GM18951 (cell line): ENCODE measurements around the gene MTHFS.

ENCODE experiments used
- POLR2A ChIP-seq: IDR thresholded peaks from 4 replicates; pipeline ENCODE4 v1.6.1; 2011; ENCODE audit warnings: mild to moderate bottlenecking; ENCODE audit not compliant: insufficient read length, insufficient read depth; ENCODE audit errors: extremely low read depth
- in situ Hi-C: fragments of 300-500 bp; cut with MboI; formaldehyde crosslinking; loops from one replicate; pipeline ENCODE4 v1.12.0; 2022; ENCODE audit warnings: low sequenced_read_pairs, mixed read lengths, inconsistent platforms; ENCODE audit not compliant: unreplicated experiment

MTHFS gene

DNA sequence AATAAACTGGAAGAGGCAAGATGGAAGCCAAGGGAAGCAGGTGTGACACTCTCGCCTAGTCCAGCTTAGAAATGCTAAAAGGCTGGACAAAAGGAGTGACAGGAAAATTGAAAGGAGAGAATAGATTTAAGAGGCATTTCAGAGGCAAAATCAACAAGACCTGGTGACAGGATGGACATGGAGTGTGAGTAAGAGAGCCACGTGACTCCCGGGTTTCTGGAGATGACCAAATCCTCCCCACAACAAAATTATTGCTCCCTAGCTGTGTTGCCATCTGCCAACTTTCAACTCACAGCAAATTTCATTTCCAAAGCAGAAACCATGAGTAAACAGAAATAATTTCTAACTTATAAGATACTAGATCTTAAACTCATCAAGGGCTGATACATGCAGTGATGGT, 52.6 kb downstream of the MTHFS start:
- in situ Hi-C loops = no loop called here
- TF ChIP-seq POLR2A = no peak

DNA sequence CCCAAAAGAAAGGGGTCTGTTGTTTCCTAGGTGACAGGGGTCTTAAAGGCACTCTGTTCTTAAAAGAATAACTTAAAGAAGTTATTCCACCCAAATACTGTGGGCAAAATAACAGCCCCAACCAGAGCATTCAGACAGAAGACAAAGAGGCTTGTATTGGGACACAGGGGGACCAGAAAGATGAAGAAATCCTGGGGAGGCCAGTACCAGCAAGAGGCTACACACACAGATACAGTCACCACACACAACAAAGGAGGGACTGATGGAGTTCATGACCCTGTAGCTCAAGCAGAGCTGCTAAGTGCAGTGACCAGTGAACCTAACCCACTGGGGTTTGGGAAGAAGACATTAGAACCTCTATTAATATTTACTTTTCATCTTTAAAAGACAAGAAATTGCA, 59.0 kb downstream of the MTHFS start:
- TF ChIP-seq POLR2A = no peak
- in situ Hi-C loops = no loop called here

DNA sequence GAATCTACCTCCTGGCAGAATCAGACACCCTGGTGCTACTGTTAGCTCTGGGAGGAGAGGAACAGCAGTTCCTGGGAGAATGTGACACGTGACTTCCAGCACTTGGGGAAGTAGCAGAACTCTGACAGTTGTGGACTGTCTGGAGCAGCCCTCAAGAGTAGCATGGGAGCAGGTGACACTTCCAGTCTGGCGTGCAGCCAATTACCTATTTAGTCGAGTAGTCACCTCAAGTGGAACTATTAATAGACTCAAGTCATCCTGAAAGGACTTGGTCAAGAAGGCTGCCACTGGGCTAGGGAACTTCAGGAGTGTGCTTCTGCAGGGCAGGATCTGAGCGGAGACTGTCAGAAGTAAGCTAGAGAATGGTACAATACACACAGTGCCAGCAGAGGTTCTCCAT, 62.3 kb downstream of the MTHFS start:
- in situ Hi-C loops = no loop called here
- no peak for TF ChIP-seq POLR2A

DNA sequence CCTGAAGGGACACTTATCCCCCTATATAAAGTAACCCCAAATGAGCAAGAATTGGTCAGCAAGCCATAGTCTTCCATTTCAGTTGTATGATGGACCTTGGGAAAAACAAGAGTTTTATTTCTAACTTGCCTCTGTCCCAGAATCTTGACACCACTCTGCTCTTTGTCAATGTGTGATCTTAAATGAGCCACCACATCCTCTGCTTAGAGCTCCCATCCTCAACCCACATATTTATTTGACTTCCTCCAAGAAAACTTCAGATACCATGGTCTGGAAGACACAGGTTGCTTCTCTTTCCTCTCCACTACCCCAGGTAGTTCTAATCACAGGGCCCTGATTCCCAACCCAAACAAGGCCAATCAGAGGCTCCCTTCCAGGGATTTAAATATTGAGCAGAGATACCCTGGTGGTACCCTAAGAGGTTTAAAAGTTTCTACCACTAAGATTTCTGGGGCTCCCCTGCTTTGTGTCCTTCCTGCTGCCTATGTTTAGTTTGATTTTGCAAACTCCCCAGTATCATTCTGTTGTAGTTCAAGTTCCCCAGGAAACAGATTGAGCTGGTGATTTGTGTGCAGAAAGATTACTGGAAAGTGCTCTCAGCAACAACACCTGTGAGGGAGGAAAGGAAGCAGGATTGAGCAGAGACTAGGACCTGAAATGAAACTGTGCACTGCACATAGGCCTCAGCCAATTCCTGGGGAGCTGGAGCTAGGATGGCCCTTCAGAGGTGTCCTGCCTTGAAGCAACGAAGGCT, 64.3 kb downstream of the MTHFS start:
- no peak for TF ChIP-seq POLR2A
- in situ Hi-C loops = no loop called here

DNA sequence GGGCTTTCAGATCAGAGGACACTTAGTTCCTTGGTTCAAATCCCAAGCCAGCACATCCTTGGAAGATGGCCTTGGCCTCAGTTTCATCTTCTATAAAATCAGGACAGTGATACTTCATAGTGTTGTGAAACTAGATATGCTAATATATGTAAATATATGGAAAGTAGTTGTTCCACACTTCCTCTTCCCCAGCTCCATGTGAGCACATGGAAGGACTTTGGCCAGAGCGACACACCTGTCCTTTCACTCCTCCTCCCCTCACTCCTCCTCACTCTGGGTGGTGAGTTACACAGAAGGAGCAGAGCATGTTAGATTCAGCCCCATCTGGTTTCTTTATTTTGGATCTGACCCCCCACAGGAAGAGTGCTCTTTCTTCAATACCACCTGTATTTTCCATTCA, 65.2 kb downstream of the MTHFS start:
- TF ChIP-seq POLR2A = no peak
- in situ Hi-C loops = no loop called here

DNA sequence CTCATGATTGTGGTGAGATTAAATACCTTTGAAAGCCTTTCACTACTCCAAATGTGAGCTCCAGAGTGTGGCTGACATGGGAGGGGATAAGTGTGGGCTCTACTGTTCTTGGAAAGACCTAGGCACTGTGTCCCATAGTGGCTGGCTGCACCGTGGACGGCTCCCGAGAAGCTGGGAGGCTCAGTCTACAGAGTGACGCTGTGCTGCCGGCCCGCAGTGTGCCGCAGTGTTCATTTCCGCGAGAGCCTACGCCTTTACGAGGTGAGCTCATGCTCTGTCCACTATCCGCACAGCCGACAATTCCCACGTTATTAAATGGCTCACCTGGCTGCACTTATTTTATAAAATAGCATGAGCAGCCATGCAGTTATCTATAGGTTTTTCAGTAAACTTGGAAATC, 66.9 kb downstream of the MTHFS start:
- in situ Hi-C loops = no loop called here
- no peak for TF ChIP-seq POLR2A

DNA sequence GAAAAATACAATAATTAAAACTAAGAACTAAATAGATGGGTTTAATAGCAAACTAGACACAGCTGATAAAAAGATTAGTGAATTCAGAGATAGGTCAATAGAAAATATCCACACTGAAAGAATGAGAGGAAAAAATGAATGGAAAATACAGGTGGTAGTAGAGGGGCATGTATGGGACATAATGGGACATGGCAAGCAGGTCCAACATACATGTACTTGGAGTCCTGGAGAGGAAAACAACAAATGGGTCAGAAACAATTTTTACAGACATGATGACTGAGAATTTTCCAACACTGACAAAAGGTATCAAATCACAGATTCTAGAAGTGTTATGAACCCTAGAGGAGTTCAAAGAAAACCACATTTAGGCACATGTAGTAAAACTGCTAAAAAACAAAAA, 68.4 kb downstream of the MTHFS start:
- no peak for TF ChIP-seq POLR2A
- in situ Hi-C loops = no loop called here

DNA sequence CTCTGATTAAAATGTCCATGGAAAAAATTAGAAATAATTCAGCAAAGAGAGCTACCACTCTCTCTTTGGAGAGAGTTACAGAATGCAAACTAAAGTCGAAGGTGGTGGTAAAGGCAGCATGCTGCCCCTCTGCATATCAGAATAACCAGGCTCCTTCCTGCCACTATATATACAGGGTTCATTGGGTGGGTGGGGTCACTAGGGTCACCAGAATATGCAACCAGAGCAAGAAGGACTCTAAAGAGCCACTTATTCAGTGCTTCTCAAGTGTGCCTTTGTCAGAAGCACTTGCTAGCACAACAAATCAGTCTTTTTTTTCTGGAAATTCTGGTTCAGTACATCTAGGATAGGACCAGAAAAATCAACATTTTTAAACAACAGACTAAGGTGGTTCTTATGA, 70.0 kb downstream of the MTHFS start:
- TF ChIP-seq POLR2A = no peak
- in situ Hi-C loops = no loop called here

DNA sequence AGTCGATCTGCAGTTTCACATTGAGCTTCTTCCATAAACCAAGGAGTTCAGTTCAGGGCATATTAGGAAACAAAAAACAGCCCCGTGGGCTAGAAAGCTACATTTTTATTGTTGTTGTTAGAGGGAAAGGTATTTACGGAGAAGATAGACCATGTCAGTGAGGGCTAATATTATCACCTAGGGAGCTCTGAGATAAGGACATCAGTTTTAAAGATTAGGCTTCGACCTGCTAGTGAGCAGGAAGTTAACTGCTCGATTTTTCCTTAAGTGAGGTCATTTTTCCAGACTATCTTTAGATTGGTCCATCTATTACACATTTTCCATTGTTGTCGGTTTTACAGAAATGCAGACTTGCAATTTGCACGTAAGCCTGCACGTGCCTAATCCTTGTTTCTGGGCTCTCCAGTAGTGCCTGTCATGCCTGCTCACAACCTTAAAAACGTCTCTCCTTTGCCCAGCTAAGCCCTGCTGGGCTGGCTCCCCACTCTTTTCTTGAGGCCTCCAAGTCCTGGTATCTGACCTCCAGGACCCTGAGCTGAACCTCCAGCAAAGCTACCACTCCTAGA, 72.6 kb downstream of the MTHFS start:
- TF ChIP-seq POLR2A = no peak
- in situ Hi-C loops = no loop called here

DNA sequence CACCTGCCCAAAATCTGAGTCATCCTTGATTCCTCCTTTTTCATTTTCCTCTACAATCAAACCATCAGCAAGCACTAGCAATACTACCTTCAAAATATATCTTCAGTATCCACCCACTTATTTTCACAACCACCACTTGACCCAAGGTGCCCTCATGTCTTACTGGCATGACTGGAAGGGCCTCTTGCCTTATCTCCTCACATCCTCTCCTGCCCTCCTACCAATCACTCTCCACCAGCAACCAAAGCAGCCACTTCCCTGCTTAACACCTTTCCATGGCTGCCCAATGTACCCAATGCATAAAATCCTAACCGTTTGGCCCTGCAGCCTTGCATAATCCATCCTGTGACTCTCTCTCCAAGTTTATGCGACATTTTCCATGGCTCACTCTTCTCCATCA, 76.0 kb downstream of the MTHFS start:
- in situ Hi-C loops = no loop called here
- TF ChIP-seq POLR2A = no peak

DNA sequence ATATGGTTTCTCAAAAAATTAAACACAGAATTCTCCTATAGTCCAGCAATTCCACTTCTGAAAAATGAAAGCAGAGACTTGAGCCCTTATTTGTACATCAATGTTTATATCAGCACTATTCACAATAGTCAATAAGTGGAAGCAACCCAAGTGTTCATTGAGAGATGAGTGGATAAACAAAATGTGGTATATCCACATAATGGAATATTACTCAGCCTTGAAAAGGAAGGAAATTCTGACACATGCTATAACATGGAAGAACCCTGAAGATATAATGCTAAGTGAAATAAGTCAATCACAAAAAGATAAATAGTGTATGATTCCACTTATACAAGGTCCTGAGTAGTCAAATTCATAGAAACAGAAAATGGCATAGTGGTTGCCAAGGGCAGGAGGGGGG, 76.6 kb downstream of the MTHFS start:
- no peak for TF ChIP-seq POLR2A

DNA sequence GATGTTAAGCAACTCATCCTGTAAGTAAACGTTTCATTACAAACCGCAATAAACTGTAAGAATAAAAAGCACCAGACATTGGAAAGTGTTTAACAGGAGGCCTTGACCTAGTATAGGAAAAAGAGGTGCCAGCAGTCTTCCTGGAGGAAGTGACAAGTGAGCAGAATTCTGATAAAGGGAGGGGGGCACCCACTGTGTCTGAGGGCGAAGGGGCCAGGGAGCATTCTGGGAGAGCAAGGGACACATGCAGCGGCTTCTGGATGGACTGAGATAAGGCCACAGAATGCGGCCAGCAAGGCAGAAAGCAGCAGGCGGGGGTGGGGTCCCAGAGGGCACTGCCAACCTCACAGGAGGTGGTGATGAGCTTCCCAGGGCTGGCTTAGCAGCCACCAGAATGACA, 80.2 kb downstream of the MTHFS start:
- in situ Hi-C loops = no loop called here
- TF ChIP-seq POLR2A = no peak

More for the DNA sequence above, 76.6 kb downstream of the MTHFS start:
- in situ Hi-C loops = no loop called here

DNA sequence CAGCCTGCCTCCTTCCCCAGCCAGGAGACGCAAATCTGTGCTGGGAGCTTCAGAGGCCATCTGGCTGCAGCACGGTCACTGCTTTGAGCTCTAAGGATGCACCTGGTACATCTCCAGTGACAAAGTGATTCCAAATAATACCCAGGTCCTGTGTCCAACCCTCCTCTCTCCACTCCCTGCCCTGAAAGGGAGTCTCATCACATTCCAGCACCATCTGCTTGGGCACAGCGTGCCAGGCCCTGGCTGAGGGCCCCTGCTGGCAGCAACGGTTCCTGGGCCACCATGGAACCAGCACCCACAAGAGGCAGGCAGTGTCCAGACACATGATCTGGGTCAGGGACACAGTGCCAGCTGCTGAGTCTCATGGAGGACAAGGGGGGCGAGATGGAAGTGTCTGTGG, 81.3 kb downstream of the MTHFS start:
- in situ Hi-C loops = no loop called here
- TF ChIP-seq POLR2A = no peak

DNA sequence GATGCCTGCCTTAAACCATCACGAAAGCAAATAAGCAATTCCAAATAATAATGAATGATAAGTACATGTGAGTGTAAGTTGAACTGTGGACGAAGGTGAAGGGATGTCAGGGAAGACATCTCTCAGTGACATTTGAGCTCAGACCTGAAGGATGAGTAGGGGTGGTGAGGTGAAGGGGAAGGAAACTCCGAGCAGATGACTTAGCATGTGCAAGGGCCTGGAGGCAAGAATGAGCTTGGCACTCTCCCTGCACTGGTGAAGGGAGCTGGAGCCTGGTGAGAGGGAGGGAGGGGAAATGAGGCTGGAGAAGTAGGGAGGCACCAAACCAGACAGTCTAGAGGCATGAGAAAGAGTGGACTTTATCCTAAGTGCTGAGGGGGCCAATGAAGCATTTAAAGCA, 84.3 kb downstream of the MTHFS start:
- in situ Hi-C loops = no loop called here
- no peak for TF ChIP-seq POLR2A
